ENCODE data around the gene SWI5.

The SWI5 gene

GRCh38 chr9:128252317-128253139 is 23.5 kb upstream of the SWI5 start:
- no peak for DNase-seq

- no peak for DNase-seq
Observed at GRCh38 chr9:128253140-128253990, 22.7 kb upstream of the SWI5 start.

GRCh38 chr9:128253991-128254346 is 22.1 kb upstream of the SWI5 start:
- DNase-seq = no peak

- no peak for DNase-seq
Observed at GRCh38 chr9:128254362-128254761, 21.7 kb upstream of the SWI5 start.

GRCh38 chr9:128254855-128255759 is 21.0 kb upstream of the SWI5 start:
- DNase-seq = peak; percentile 44

- DNase-seq = no peak
Observed at GRCh38 chr9:128257086-128257825, 18.8 kb upstream of the SWI5 start.

- no peak for DNase-seq
Observed at GRCh38 chr9:128257907-128258306, 18.2 kb upstream of the SWI5 start.

GRCh38 chr9:128258326-128258725 is 17.8 kb upstream of the SWI5 start:
- no peak for DNase-seq

- DNase-seq = no peak
Observed at GRCh38 chr9:128259156-128259555, 16.9 kb upstream of the SWI5 start.

GRCh38 chr9:128260340-128260739 is 15.7 kb upstream of the SWI5 start:
- no peak for DNase-seq

- no peak for DNase-seq
Observed at GRCh38 chr9:128262687-128263086, 13.4 kb upstream of the SWI5 start.

- DNase-seq = no peak
Observed at GRCh38 chr9:128265348-128265847, 10.7 kb upstream of the SWI5 start.

- no peak for DNase-seq
Observed at GRCh38 chr9:128266868-128267590, 9.0 kb upstream of the SWI5 start.

- DNase-seq = no peak
Observed at GRCh38 chr9:128271112-128271511, 5.0 kb upstream of the SWI5 start.

- DNase-seq = no peak
Observed at GRCh38 chr9:128271512-128271911, 4.6 kb upstream of the SWI5 start.

GRCh38 chr9:128274245-128274644 is 1.8 kb upstream of the SWI5 start:
- DNase-seq = no peak

- DNase-seq = no peak
Observed at GRCh38 chr9:128275198-128276007, 673 bp upstream of the SWI5 start, which contains the start of gene GOLGA2. TSS of gene GOLGA2 (minus strand) at chr9:128276007. CDS start at chr9:128275976, 31 bp downstream.

GRCh38 chr9:128276574-128277270 is 646 bp downstream of the SWI5 start:
- DNase-seq = no peak

Data from activated CD4-positive, alpha-beta T cell treated with anti-CD3 and anti-CD28 coated beads, Interleukin-2, amount 50 U/mL, for 1 hour (primary cell).